ENCODE measurements around the gene CTRL. TPM values are rescaled to one million over a fixed set of nuclear protein-coding genes. Genes with fewer than 3 reads are reported as not detected.

The CTRL gene
- total and polyA plus RNA-seq, 3 donors from 2014 or later = 0.36 to 1.7 (median 0.62) TPM

- intact Hi-C loops (cut with DNase I; ENCODE audit: low total_unique reads) = no loop called here
- no peak for DNase-seq
- Histone ChIP-seq H3K4me3 (no peak overlapping the region), H3K4me1 (peaks cover 15% of the 10 kb centered on the region), H3K27me3 (no peaks in the 10 kb centered on the region), H3K27ac (peak overlapping the region; percentile 42 to 60), H3K9me3 (no peaks in the 10 kb centered on the region), H3K36me3 (ENCODE audit: low read depth, missing control alignments) (no peaks in the 10 kb centered on the region)
- TF ChIP-seq, protein P1, sequence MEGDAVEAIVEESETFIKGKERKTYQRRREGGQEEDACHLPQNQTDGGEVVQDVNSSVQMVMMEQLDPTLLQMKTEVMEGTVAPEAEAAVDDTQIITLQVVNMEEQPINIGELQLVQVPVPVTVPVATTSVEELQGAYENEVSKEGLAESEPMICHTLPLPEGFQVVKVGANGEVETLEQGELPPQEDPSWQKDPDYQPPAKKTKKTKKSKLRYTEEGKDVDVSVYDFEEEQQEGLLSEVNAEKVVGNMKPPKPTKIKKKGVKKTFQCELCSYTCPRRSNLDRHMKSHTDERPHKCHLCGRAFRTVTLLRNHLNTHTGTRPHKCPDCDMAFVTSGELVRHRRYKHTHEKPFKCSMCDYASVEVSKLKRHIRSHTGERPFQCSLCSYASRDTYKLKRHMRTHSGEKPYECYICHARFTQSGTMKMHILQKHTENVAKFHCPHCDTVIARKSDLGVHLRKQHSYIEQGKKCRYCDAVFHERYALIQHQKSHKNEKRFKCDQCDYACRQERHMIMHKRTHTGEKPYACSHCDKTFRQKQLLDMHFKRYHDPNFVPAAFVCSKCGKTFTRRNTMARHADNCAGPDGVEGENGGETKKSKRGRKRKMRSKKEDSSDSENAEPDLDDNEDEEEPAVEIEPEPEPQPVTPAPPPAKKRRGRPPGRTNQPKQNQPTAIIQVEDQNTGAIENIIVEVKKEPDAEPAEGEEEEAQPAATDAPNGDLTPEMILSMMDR (IDR thresholded peaks at IDR 0.05) = no peak
- TF ChIP-seq POLR2A (IDR thresholded peaks at IDR 0.05) = no peak
- WGBS, 2 donors = 96% methylated on average over 8 to 24 of the region's 24 CpGs
Measured at GRCh38 chr16:67944690-67945391, 13.2 kb upstream of the CTRL start.

DNA sequence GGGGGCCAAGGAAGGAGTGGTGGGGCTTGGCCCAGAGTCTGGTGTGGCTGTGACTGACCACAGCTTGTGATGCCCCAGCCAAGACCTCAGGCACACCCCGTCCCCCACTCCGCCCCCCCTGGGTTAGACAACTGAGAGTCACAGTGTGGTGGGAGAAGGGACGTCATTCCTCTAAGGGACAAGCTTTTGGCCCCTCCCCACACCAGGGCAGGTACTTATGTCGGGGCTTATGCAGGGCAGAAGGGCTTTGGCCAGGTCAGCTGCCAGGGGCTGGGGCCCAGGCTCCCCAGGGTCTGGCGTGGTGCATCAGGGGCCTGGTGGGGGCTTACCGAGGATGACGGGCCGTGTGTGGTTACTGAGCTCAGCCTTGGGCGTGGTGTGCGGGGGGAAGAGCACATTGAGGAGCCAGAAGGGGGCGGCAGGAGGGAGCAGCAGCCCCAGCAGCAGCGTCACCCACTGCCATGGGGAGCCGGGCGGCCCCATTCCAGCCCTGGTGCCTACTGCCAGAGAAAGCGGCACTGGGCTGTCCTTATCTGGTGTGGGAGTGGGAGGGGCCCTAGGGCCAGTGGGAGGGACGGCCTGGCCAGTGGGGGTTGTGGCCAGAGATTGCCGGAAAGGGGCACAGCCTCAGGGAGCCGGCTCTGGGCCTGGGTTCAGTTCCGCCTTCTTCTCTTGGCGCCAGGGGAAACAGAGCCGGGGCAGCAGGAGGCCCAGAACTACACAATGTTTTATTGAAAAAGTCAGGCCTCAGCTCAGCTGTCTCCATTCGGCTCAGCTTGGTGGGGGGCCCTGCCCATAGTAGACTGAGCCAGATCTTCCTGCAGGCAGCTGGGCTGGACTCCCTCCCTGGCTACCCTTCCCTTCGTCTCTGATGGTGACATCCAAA, 12.2 kb upstream of the CTRL start, which contains the start of gene LCAT:
Gene LCAT, minus strand, starts transcription at position 502 of the 886 bp plus-strand sequence. Its CDS starts 19 bp downstream, at position 483.
- intact Hi-C loops (cut with DNase I; ENCODE audit: low total_unique reads) = no loop called here
- no peak for TF ChIP-seq POLR2A (IDR thresholded peaks at IDR 0.05)
- TF ChIP-seq, protein P1 (IDR thresholded peaks at IDR 0.05) = no peak
- no peaks in the 10 kb centered on the region for H3K9me3 ChIP-seq
- peak within 1 kb of the TSS; percentile 42 to 60 for H3K27ac ChIP-seq
- 36 to 40% methylated on average over 9 to 23 of the region's 23 CpGs for WGBS, 2 donors
- H3K4me1 ChIP-seq = peaks cover 15% of the 10 kb centered on the region
- peak; percentile 81 for DNase-seq
- no peak within 1 kb of the TSS for H3K4me3 ChIP-seq
- no peaks in the 10 kb centered on the region for H3K36me3 ChIP-seq (ENCODE audit: low read depth, missing control alignments)
- H3K27me3 ChIP-seq = no peaks in the 10 kb centered on the region

- Histone ChIP-seq H3K36me3 (ENCODE audit: low read depth, missing control alignments) (no peaks in the 10 kb centered on the region), H3K9me3 (no peaks in the 10 kb centered on the region), H3K4me3 (no peak overlapping the region), H3K27ac (peak overlapping the region; percentile 42 to 60), H3K4me1 (peaks cover 15% of the 10 kb centered on the region), H3K27me3 (no peaks in the 10 kb centered on the region)
- intact Hi-C loops (cut with DNase I; ENCODE audit: low total_unique reads) = no loop called here
- TF ChIP-seq POLR2A (IDR thresholded peaks at IDR 0.05) = no peak
- TF ChIP-seq, protein P1 (IDR thresholded peaks at IDR 0.05) = no peak
- no peak for DNase-seq
- WGBS, 2 donors = 66 to 88% methylated on average over 1 to 6 of the region's 6 CpGs
Measured at GRCh38 chr16:67943256-67943618, 11.6 kb upstream of the CTRL start.

DNA sequence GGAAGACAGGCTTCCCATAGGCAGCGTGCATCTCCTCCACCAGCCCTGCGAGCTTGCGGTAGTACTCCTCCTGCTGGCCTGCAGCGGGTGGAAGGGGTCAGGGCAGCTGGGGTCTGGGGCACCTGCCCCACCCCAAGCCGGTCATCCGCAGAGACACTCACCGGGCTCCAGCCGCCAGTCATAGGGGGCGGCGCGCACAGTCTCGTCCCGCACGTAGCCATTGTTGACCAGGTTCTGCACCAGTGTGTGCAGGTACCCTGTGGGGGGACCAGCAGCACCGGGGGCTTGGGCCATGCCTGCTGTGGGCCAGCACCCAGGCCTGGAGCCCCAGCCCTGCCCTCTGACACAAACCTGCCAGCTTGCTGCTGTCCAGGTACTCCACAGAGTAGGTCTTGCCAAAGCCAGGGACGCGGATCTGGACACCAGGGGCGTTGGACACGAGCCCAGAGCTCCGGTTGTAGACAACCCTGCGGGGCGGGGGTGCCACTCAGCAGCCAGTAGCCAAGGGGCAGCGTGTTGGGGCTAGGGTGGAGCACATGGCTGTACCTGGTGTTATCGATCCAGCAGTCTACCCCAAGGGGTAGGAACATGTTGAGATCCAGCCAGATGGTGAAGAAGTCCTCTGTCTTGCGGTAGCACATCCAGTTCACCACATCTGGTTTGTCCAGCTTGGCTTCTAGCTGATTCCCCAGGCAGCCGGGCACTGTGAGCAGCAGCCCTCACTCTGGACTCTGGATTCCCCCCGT, 11.0 kb upstream of the CTRL start:
- Histone ChIP-seq H3K36me3 (ENCODE audit: low read depth, missing control alignments) (no peaks in the 10 kb centered on the region), H3K9me3 (no peaks in the 10 kb centered on the region), H3K4me3 (no peak overlapping the region), H3K27ac (peak overlapping the region; percentile 42 to 60), H3K4me1 (peaks cover 15% of the 10 kb centered on the region), H3K27me3 (no peaks in the 10 kb centered on the region)
- intact Hi-C loops (cut with DNase I; ENCODE audit: low total_unique reads) = no loop called here
- TF ChIP-seq, protein P1 (IDR thresholded peaks at IDR 0.05) = no peak
- no peak for TF ChIP-seq POLR2A (IDR thresholded peaks at IDR 0.05)
- WGBS, 2 donors = 85 to 95% methylated on average over 4 to 27 of the region's 27 CpGs
- DNase-seq = no peak

All from testis (tissue), 3 donors.